NOMO-1 (cell line): ENCODE data around the gene TBL1XR1.

Experiments used
- DNase-seq, 2 experiments: peaks; one replicate each; lab custom pipeline; 2025; ENCODE audit not compliant: unreplicated experiment in 2 of 2; lab: John Stamatoyannopoulos, UW

Gene TBL1XR1

GRCh38 chr3:176974279-176974678, 223.0 kb downstream of the TBL1XR1 start:
- DNase-seq: no peak

- DNase-seq: no peak
Observed at GRCh38 chr3:176971613-176972174, 225.6 kb downstream of the TBL1XR1 start.

DNA sequence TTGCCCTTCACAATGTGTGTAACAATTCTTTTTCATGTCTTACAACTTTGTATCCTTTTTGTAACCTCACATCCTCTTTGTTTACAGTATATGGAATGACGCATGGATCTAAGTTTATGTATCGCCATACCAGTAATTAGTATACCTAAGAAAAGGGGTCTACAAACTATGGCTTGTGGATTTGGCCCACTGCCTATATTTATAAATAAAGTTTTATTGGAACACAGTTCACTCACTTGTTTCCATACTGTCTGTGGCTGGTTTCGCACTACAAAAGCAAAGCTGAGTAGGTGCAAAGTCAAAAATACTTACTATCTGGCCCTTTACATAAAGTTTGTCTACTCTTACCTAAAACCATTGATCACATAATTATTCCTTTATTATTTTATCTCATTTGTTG, 226.5 kb downstream of the TBL1XR1 start:
- DNase-seq: no peak

GRCh38 chr3:176969506-176969905, 227.8 kb downstream of the TBL1XR1 start:
- no peak for DNase-seq
